Natural killer cell (primary cell): ENCODE results near the gene PRRT1. TPM values are rescaled to one million over a fixed set of nuclear protein-coding genes. Genes with fewer than 3 reads are reported as not detected.
A peak's percentile ranks its signal among the peaks of the same experiment; 100 is the strongest.

Source experiments
- ATAC-seq, 3 donors: fragments of 150-1000 bp in 2 of 3; fragments of 200-7000 bp in 1 of 3; cut with Tn5 transposase; 1 replicate in 1 of 3; 2 replicates in 2 of 3; pipeline ENCODE4 v1.10.0; 2021; ENCODE audit warnings: mild to moderate bottlenecking in 2 of 3, moderate library complexity in 2 of 3
- DNase-seq, 2 donors: peaks; one replicate each; pipeline versions ENCODE4 v3.0.0 to v3.0.0-alpha.2; 2013 to 2021; ENCODE audit warnings: mixed read lengths in 1 of 2
- H3K27ac ChIP-seq: one replicate; pipeline ENCODE4 v1.5.1; 2013; ENCODE audit warnings: mild to moderate bottlenecking, low read length
- H3K27me3 ChIP-seq: one replicate; pipeline ENCODE4 v1.6.1; 2013; ENCODE audit warnings: low read length; ENCODE audit not compliant: control insufficient read depth, insufficient read depth
- H3K36me3 ChIP-seq: one replicate; pipeline ENCODE4 v1.6.1; 2013; ENCODE audit warnings: low read length; ENCODE audit not compliant: control insufficient read depth, insufficient read depth
- H3K4me1 ChIP-seq: one replicate; pipeline ENCODE4 v1.6.1; 2013; ENCODE audit warnings: low read length; ENCODE audit not compliant: control insufficient read depth, insufficient read depth
- H3K4me3 ChIP-seq: one replicate; pipeline ENCODE4 v1.5.1; 2013; ENCODE audit warnings: low read length
- H3K9me3 ChIP-seq: one replicate; pipeline ENCODE4 v1.6.1; 2013; ENCODE audit warnings: low read length; ENCODE audit not compliant: control insufficient read depth, insufficient read depth
- H3K27ac Mint-ChIP-seq, 2 donors: one replicate each; pipeline ENCODE4 v1.8.0; 2022; ENCODE audit warnings: mild to moderate bottlenecking in 2 of 2, mixed read lengths in 2 of 2, moderate library complexity in 1 of 2
- H3K27me3 Mint-ChIP-seq, 2 donors: one replicate each; pipeline ENCODE4 v1.8.0; 2022; ENCODE audit warnings: low read depth in 2 of 2, mixed read lengths in 2 of 2
- H3K36me3 Mint-ChIP-seq: one replicate; pipeline ENCODE4 v1.8.0; 2022; ENCODE audit warnings: mixed read lengths
- H3K4me1 Mint-ChIP-seq, 2 donors: one replicate each; pipeline ENCODE4 v1.8.0; 2022; ENCODE audit warnings: mixed read lengths in 2 of 2
- H3K4me3 Mint-ChIP-seq: one replicate; pipeline ENCODE4 v1.8.0; 2022; ENCODE audit warnings: mild to moderate bottlenecking, moderate library complexity, mixed read lengths
- H3K9me3 Mint-ChIP-seq, 2 donors: one replicate each; pipeline ENCODE4 v1.8.0; 2022; ENCODE audit warnings: mixed read lengths in 2 of 2
- CTCF ChIP-seq: fragments of 200-600 bp; IDR thresholded peaks from one replicate; pipeline ENCODE4 v1.8.0; 2022; ENCODE audit warnings: antibody characterized with exemption
- WGBS: methylation state at CpG from one replicate; pipeline ENCODE4 v1.1.7; 2013; ENCODE audit warnings: missing lambda C conversion rate; ENCODE audit not compliant: insufficient coverage; 5-methylcytosine and 5-hydroxymethylcytosine counted together
- intact Hi-C: fragments of 100-400 bp; cut with micrococcal nuclease; formaldehyde crosslinking; loops from one replicate; pipeline ENCODE4 v1.14.2; 2022
- total RNA-seq, 4 donors: library from RNA; stranded (reverse); fragments of 120-200 nt in 1 of 4; gene quantifications; one replicate each; pipeline versions ENCODE4 v1.2.3 to v1.2.4, GENCODE V29; 2013 to 2022

The PRRT1 gene
- total RNA-seq, 3 donors from 2014 or later (not counting 1 experiment from before 2014, with no cell fraction given) = 0.38 to 0.63 (median 0.54) TPM

- Histone ChIP-seq H3K36me3 (peaks cover 52% of the 10 kb centered on the region), H3K4me1 (peaks cover 32% of the 10 kb centered on the region), H3K27ac (no peak overlapping the region), H3K27me3 (no peaks in the 10 kb centered on the region), H3K4me3 (no peak overlapping the region), H3K9me3 (no peaks in the 10 kb centered on the region)
- H3K27ac Mint-ChIP-seq = no peak overlapping the region
- peaks cover 18% of the 10 kb centered on the region for H3K36me3 Mint-ChIP-seq
- intact Hi-C loops = no loop called here
- no peak overlapping the region for H3K4me3 Mint-ChIP-seq
- no peaks in the 10 kb centered on the region for H3K27me3 Mint-ChIP-seq
- no peaks in the 10 kb centered on the region for H3K9me3 Mint-ChIP-seq
- peaks cover 44 to 65% of the 10 kb centered on the region in 2 donors for H3K4me1 Mint-ChIP-seq
- DNase-seq = no peak
- no peak for TF ChIP-seq CTCF
- 97% methylated on average over 9 of the region's 10 CpGs for WGBS
- ATAC-seq = no peak
Observed at GRCh38 chr6:32182555-32182981, 30.8 kb upstream of the PRRT1 start.

- Mint-ChIP-seq H3K9me3 (no peaks in the 10 kb centered on the region), H3K27ac (peak overlapping the region in 1 of 2 donors; percentile 97), H3K4me3 (no peak overlapping the region), H3K4me1 (peaks cover 44 to 65% of the 10 kb centered on the region in 2 donors), H3K36me3 (peaks cover 12% of the 10 kb centered on the region), H3K27me3 (no peaks in the 10 kb centered on the region)
- Histone ChIP-seq H3K4me3 (no peak overlapping the region), H3K27me3 (no peaks in the 10 kb centered on the region), H3K4me1 (peaks cover 32% of the 10 kb centered on the region), H3K9me3 (no peaks in the 10 kb centered on the region), H3K36me3 (peaks cover 47% of the 10 kb centered on the region), H3K27ac (no peak overlapping the region)
- no peak for TF ChIP-seq CTCF
- intact Hi-C loops = no loop called here
- WGBS = 92% methylated on average over 10 of the region's 10 CpGs
- DNase-seq (no peak), ATAC-seq (no peak)
Observed at GRCh38 chr6:32181915-32182529, 30.3 kb upstream of the PRRT1 start.

GRCh38 chr6:32181148-32181702 lies 29.5 kb upstream of the PRRT1 start:
- Mint-ChIP-seq H3K27ac (peak overlapping the region in 1 of 2 donors; percentile 97), H3K9me3 (no peaks in the 10 kb centered on the region), H3K27me3 (no peaks in the 10 kb centered on the region), H3K4me3 (peak overlapping the region; percentile 25), H3K36me3 (peaks cover 4% of the 10 kb centered on the region), H3K4me1 (peaks cover 45 to 65% of the 10 kb centered on the region in 2 donors)
- H3K27me3 ChIP-seq = no peaks in the 10 kb centered on the region
- TF ChIP-seq CTCF = no peak
- 95% methylated on average over 15 of the region's 15 CpGs for WGBS
- intact Hi-C loops = no loop called here
- H3K9me3 ChIP-seq = no peaks in the 10 kb centered on the region
- DNase-seq = no peak
- peaks cover 33% of the 10 kb centered on the region for H3K4me1 ChIP-seq
- no peak overlapping the region for H3K27ac ChIP-seq
- H3K36me3 ChIP-seq = peaks cover 39% of the 10 kb centered on the region
- no peak for ATAC-seq
- H3K4me3 ChIP-seq = no peak overlapping the region
